Hematopoietic multipotent progenitor cell (in vitro differentiated cells): ENCODE measurements around the gene RHEX. TPM values are rescaled to one million over a fixed set of nuclear protein-coding genes. Genes with fewer than 3 reads are reported as not detected.
"Not testable (repeated sequence)": the region's sequence is repeated elsewhere in the genome, so short reads cannot be mapped to it uniquely, and the experiment has no call there.

Experiments used
- DNase-seq, 3 donors: peaks; one replicate each; pipeline ENCODE4 v3.0.0-alpha.2; 2011 to 2015; ENCODE audit warnings: low read depth in 2 of 3, low spot score in 2 of 3
- total RNA-seq: library from RNA; depleted of rRNA; stranded (reverse); fragments of >200 nt; gene quantifications from one replicate; pipeline ENCODE4 v1.2.3, GENCODE V29; 2012

RHEX gene
- total RNA-seq, 1 donor, result 46.0 TPM

DNA sequence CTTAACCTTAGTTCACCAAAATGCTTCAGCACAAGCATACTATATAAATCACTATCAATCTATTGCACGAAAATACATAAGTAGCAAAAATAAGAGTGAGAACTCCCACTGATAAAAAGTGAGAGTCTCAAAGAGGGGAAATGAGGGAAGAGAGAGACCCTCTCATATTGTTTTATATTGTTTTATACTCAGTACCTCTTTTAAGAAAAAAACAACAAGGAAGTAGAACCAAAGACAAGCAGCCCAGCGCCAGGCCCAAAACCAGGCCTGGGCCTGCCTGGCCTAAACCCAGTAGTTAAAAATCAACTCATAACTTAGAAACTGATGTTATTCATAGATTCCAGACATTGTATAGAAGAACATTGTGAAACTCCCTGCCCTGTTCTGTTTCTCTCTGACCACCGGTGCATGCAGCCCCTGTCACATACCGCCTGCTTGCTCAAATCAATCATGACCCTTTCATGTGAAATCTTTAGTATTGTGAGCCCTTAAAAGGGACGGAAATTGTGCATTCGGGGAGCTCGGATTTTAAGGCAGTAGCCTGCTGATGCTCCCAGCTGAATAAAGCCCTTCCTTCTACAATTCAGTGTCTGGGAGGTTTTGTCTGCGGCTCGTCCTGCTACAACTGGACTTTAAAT is 5.4 kb downstream of the RHEX start:
- not testable (repeated sequence) for DNase-seq

GRCh38 chr1:206058927-206059292 is 5.9 kb downstream of the RHEX start:
- no peak for DNase-seq

- peak in 1 of 3 donors; percentile 34 for DNase-seq
Observed at GRCh38 chr1:206059355-206059915, 6.5 kb downstream of the RHEX start.

DNA sequence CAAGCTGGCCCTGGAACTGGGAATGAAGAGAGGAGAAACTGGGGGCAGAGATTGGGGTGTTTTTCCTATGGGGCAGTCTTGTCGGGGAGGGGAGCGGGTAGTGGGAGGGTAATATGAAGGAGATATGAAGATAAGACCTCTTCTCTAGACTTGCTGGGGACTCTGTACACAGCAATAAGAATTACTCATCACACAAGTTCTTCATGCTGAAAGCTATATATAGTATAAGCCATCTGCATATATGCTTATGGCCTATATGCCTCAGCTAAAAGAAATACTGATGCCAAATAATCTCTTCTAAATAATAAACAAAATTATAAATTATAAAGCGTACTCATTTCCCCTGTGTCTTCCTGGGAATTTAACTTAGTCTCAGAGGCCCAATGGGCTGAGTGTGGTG is 7.9 kb downstream of the RHEX start:
- no peak for DNase-seq

DNA sequence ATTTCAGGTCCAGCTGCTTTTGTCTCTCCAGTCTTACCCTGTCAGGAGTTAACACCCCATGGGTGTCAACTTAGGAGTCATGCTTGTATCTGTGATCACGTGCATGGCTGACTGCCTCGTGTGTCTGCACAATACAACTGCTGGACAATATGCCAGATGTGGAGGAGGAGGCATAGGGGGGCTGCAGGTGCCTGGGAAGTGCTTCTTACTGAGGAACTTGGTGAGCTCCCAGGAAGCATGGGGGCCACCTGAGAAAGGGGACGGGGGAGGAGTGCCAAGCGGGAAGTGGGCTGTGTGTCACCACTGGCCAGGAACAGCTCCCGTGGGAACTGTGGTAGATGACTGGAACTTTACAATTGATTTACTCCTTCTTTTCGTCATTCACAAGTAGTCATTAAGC is 9.5 kb downstream of the RHEX start:
- DNase-seq, result no peak

GRCh38 chr1:206064001-206064400 is 11.0 kb downstream of the RHEX start:
- not testable (repeated sequence) for DNase-seq

GRCh38 chr1:206064501-206064900 is 11.5 kb downstream of the RHEX start:
- not testable (repeated sequence) for DNase-seq

- DNase-seq, result peak in 1 of 3 donors; percentile 20
Observed at GRCh38 chr1:206065547-206066145, 12.7 kb downstream of the RHEX start.

GRCh38 chr1:206066479-206067171 is 13.7 kb downstream of the RHEX start:
- peak in 1 of 3 donors; percentile 25 for DNase-seq

DNA sequence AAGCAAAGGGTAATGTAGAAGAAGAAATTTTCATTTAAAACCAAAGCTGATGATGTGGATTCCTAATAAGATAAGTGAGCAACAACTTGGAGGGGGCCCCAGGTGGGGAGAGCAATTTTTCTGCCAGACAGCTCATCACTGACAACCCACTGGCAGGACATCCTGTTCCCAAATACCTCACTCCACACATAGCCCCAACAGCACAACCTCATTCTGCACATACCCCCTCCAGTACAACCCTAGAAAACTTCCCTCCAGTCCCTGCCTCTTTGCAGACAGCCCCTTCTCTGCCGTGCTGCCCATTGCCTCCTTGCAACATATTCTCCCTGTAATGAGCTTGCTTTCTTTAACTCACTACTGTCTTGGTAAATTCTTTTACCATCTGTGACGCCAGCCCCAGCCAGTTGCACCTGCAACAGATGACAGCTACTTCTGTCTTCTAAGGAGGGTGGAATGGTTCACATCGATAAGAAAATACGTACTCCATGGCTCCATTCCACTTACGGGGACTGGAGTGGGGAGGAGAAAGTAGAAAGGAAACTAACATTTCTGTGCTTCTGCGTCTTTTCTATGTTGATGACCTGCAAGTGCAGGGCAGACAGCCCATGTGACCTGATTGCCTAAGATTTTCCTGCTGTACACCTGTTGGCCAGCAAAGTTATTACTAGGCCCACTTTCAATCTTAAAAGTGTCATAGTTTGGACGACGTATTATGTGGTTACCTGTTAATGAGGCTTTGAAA is 14.7 kb downstream of the RHEX start:
- peak in 1 of 3 donors; percentile 44 for DNase-seq

GRCh38 chr1:206068314-206068713 is 15.3 kb downstream of the RHEX start:
- no peak for DNase-seq

GRCh38 chr1:206070627-206071304 is 17.8 kb downstream of the RHEX start:
- no peak for DNase-seq

DNA sequence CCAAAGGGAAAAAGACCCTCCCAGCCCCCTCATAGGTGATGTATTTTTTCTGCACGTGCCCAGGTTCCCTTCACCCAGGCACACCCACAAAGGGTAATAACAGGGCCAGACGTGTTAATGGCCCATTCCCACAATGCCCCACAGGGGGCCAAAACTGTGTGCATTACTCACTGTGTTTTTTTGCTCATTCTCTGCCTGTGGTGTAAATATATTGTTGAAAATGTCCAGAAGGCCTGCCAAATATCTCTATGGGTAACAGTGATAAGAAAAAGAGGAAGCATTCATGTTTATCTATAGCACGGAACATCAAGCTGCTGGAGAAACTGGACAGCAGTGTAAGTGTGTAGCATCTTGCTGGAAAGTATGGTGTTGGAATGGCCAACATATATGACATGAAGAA is 21.9 kb downstream of the RHEX start:
- peak in 2 of 3 donors; percentile 55 to 84 for DNase-seq

- no peak for DNase-seq
Observed at GRCh38 chr1:206075786-206076755, 23.1 kb downstream of the RHEX start.

- no peak for DNase-seq
Observed at GRCh38 chr1:206079135-206079534, 26.2 kb downstream of the RHEX start.

DNA sequence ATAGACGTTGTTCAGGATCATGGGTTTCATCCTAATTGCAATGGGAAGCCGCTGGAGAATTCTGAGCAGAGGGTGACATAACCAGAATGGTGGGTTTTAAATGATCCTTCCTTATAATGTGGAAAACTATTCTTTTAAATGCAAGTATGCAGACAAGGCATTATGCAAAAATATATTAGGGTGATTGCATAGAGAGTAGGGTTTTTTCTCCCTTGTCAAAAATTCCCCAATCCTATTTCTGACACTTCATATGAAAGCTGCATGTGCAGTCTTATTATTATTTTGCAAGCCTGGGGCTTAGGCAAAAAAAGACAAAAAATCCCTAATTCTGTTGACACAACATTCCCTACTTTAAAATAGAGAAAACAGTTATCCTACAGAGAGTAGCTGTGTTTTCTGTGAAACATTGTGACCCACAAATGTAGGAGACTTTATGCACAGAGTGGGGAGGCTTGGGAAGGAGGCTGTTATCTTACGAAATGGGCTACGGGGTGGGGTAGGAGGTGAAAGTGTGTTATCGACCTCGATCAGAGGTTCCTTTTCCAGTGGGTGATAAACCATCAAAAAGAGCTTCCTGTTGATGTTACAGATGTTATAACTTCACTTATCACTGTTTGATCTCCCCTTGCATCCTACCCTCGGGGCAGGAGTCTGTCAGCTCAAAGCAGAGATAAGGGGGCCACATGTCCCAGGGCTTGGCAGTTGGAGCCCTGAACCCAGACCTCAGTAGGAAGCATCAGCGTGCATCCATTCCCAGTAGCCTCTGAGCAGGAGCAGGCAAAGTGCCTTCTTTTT is 27.2 kb downstream of the RHEX start:
- peak in 1 of 3 donors; percentile 50 for DNase-seq

GRCh38 chr1:206081856-206082255 is 28.9 kb downstream of the RHEX start:
- peak in 1 of 3 donors; percentile 22 for DNase-seq
